ENCODE measurements around the gene CACNA1C.
A peak's percentile ranks its signal among the peaks of the same experiment; 100 is the strongest.

The CACNA1C gene

GRCh38 chr12:2154050-2154449 lies 101.3 kb downstream of the CACNA1C start:
- no peak for TF ChIP-seq CTCF (IDR thresholded peaks at IDR 0.05; ENCODE audit: low read depth, low read length, missing control alignments)
- DNase-seq: peak; percentile 19
- H3K36me3 ChIP-seq (replicated peaks): no peaks in the 10 kb centered on the region
- in situ Hi-C loops (cut with HindIII; ENCODE audit: low pct_ligation_motif_present, low sequenced_read_pairs): no loop called here
- no peaks in the 10 kb centered on the region for H3K27me3 ChIP-seq (replicated peaks)
- H3K27ac ChIP-seq: no peak overlapping the region
- H3K4me3 ChIP-seq (ENCODE audit: low read depth, low read length): no peak overlapping the region

GRCh38 chr12:2154521-2154920 lies 101.7 kb downstream of the CACNA1C start:
- TF ChIP-seq CTCF (IDR thresholded peaks at IDR 0.05; ENCODE audit: low read depth, low read length, missing control alignments): no peak
- no peaks in the 10 kb centered on the region for H3K27me3 ChIP-seq (replicated peaks)
- no peaks in the 10 kb centered on the region for H3K36me3 ChIP-seq (replicated peaks)
- in situ Hi-C loops (cut with HindIII; ENCODE audit: low pct_ligation_motif_present, low sequenced_read_pairs): no loop called here
- H3K4me3 ChIP-seq (ENCODE audit: low read depth, low read length): no peak overlapping the region
- no peak overlapping the region for H3K27ac ChIP-seq
- DNase-seq: no peak

- Histone ChIP-seq H3K27me3 (replicated peaks) (no peaks in the 10 kb centered on the region), H3K4me3 (ENCODE audit: low read depth, low read length) (no peak overlapping the region), H3K36me3 (replicated peaks) (no peaks in the 10 kb centered on the region), H3K27ac (no peak overlapping the region)
- no peak for TF ChIP-seq CTCF (IDR thresholded peaks at IDR 0.05; ENCODE audit: low read depth, low read length, missing control alignments)
- in situ Hi-C loops (cut with HindIII; ENCODE audit: low pct_ligation_motif_present, low sequenced_read_pairs): no loop called here
- DNase-seq: no peak
Observed at GRCh38 chr12:2156333-2156732, 103.5 kb downstream of the CACNA1C start.

- Histone ChIP-seq H3K4me3 (ENCODE audit: low read depth, low read length) (no peak overlapping the region), H3K36me3 (replicated peaks) (no peaks in the 10 kb centered on the region), H3K27me3 (replicated peaks) (no peaks in the 10 kb centered on the region), H3K27ac (no peak overlapping the region)
- TF ChIP-seq CTCF (IDR thresholded peaks at IDR 0.05; ENCODE audit: low read depth, low read length, missing control alignments): no peak
- in situ Hi-C loops (cut with HindIII; ENCODE audit: low pct_ligation_motif_present, low sequenced_read_pairs): no loop called here
- DNase-seq: no peak
Observed at GRCh38 chr12:2160043-2160442, 107.3 kb downstream of the CACNA1C start.

GRCh38 chr12:2161473-2161872 lies 108.7 kb downstream of the CACNA1C start:
- no peak for DNase-seq
- no peak for TF ChIP-seq CTCF (IDR thresholded peaks at IDR 0.05; ENCODE audit: low read depth, low read length, missing control alignments)
- H3K36me3 ChIP-seq (replicated peaks): no peaks in the 10 kb centered on the region
- in situ Hi-C loops (cut with HindIII; ENCODE audit: low pct_ligation_motif_present, low sequenced_read_pairs): no loop called here
- H3K4me3 ChIP-seq (ENCODE audit: low read depth, low read length): no peak overlapping the region
- no peak overlapping the region for H3K27ac ChIP-seq
- no peaks in the 10 kb centered on the region for H3K27me3 ChIP-seq (replicated peaks)

GRCh38 chr12:2163177-2163941 lies 110.6 kb downstream of the CACNA1C start:
- DNase-seq: peak; percentile 63
- TF ChIP-seq CTCF (IDR thresholded peaks at IDR 0.05; ENCODE audit: low read depth, low read length, missing control alignments): no peak
- in situ Hi-C loops (cut with HindIII; ENCODE audit: low pct_ligation_motif_present, low sequenced_read_pairs): no loop called here
- no peak overlapping the region for H3K27ac ChIP-seq
- no peaks in the 10 kb centered on the region for H3K27me3 ChIP-seq (replicated peaks)
- H3K36me3 ChIP-seq (replicated peaks): no peaks in the 10 kb centered on the region
- no peak overlapping the region for H3K4me3 ChIP-seq (ENCODE audit: low read depth, low read length)

All from brain microvascular endothelial cell (primary cell).